Endodermal cell (in vitro differentiated cells): ENCODE results near the gene FOXR1. TPM values are rescaled to one million over a fixed set of nuclear protein-coding genes. Genes with fewer than 3 reads are reported as not detected.

Experiments used
- DNase-seq: peaks from one replicate; pipeline ENCODE4 v3.0.0-alpha.2; 2017
- H3K27ac ChIP-seq: 2 replicates; pipeline ENCODE4 v1.5.1; 2013; ENCODE audit warnings: mild to moderate bottlenecking, low read depth, low read length, moderate library complexity
- H3K27me3 ChIP-seq: 2 replicates; pipeline ENCODE4 v1.6.1; 2013; ENCODE audit warnings: mild to moderate bottlenecking, low read length, moderate library complexity; ENCODE audit not compliant: insufficient read depth, control insufficient read depth, poor library complexity, severe bottlenecking
- H3K36me3 ChIP-seq: 2 replicates; pipeline ENCODE4 v1.7.0; 2013; ENCODE audit warnings: mild to moderate bottlenecking, low read length, moderate library complexity; ENCODE audit not compliant: control insufficient read depth, insufficient read depth
- H3K4me1 ChIP-seq: one replicate; pipeline ENCODE4 v1.7.0; 2013; ENCODE audit warnings: low read length; ENCODE audit not compliant: control insufficient read depth, insufficient read depth
- H3K4me3 ChIP-seq: 2 replicates; pipeline ENCODE4 v1.5.1; 2013; ENCODE audit warnings: mild to moderate bottlenecking, low read length, moderate library complexity
- H3K9ac ChIP-seq: 2 replicates; pipeline ENCODE4 v1.6.1; 2013; ENCODE audit warnings: mild to moderate bottlenecking, low read length, moderate library complexity; ENCODE audit not compliant: poor library complexity, severe bottlenecking; ENCODE audit errors: extremely low read depth
- H3K9me3 ChIP-seq: 2 replicates; pipeline ENCODE4 v1.6.1; 2013; ENCODE audit warnings: mild to moderate bottlenecking, low read length, moderate library complexity; ENCODE audit not compliant: control insufficient read depth
- H3K27ac Mint-ChIP-seq: 2 replicates; pipeline ENCODE4 v1.8.0; 2020; ENCODE audit warnings: mixed read lengths
- H3K27me3 Mint-ChIP-seq: 2 replicates; pipeline ENCODE4 v1.8.0; 2021; ENCODE audit warnings: mild to moderate bottlenecking, mixed read lengths; ENCODE audit not compliant: insufficient read depth
- H3K36me3 Mint-ChIP-seq: 2 replicates; pipeline ENCODE4 v1.8.0; 2020; ENCODE audit warnings: low read depth, mixed read lengths
- H3K4me1 Mint-ChIP-seq: 2 replicates; pipeline ENCODE4 v1.8.0; 2020; ENCODE audit warnings: mixed read lengths
- H3K4me3 Mint-ChIP-seq: 2 replicates; pipeline ENCODE4 v1.8.0; 2020; ENCODE audit warnings: mild to moderate bottlenecking, moderate library complexity, mixed read lengths
- H3K9me3 Mint-ChIP-seq: 2 replicates; pipeline ENCODE4 v1.8.0; 2020; ENCODE audit warnings: mild to moderate bottlenecking, mixed read lengths
- CTCF ChIP-seq: fragments of 200-600 bp; sonication (generic); conservative IDR thresholded peaks from 2 replicates; pipeline ENCODE4 v1.5.0; 2021; ENCODE audit warnings: antibody characterized with exemption, mild to moderate bottlenecking
- WGBS, 2 experiments: methylation state at CpG; one replicate each; pipeline versions ENCODE4 v1.1.5 to v1.1.7; 2013; ENCODE audit warnings: missing lambda C conversion rate in 2 of 2, mixed read lengths in 1 of 2; ENCODE audit not compliant: insufficient coverage in 1 of 2, insufficient read length in 1 of 2; 5-methylcytosine and 5-hydroxymethylcytosine counted together
- total RNA-seq, 2 donors: library from RNA; stranded (reverse); fragmentation: NEBNext Ultra II Directional in 1 of 2; extraction: Animal tissue kit (Norgen Biotek cat#: 25700) in 1 of 2; gene quantifications; 2 replicates in 1 of 2; 3 replicates in 1 of 2; pipeline ENCODE4 v1.2.1, GENCODE V29; 2021

The FOXR1 gene
- total RNA-seq, 2 donors from 2014 or later, result not detected

DNA sequence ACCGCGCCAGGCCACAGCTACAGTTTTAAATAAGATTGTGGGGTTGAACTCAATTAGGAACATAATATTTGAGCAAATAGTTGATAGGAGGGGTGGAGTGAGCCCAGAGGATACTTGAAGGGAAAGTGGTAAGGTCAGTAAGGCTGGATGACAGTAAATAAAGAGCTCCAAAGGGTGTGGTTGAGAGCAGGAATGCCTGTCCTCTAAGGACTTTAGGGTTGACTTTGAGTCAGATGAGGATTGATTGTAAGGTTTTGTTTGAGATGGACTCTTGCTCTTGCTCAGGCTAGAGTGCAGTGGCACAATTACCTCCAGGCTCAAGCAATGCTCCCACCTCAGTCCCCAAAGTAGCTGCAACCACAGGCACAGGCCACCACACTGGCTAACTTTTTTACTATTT lies 2.4 kb downstream of the FOXR1 start:
- WGBS, 2 experiments, result 93 to 95% methylated on average over 2 of the region's 2 CpGs
- Histone ChIP-seq H3K4me1 (no peaks in the 10 kb centered on the region), H3K27me3 (no peaks in the 10 kb centered on the region), H3K36me3 (no peaks in the 10 kb centered on the region), H3K4me3 (no peak overlapping the region), H3K9me3 (no peaks in the 10 kb centered on the region), H3K27ac (no peak overlapping the region), H3K9ac (no peak overlapping the region)
- Mint-ChIP-seq H3K27ac (no peak overlapping the region), H3K4me3 (no peak overlapping the region), H3K36me3 (peaks cover 2% of the 10 kb centered on the region), H3K9me3 (no peaks in the 10 kb centered on the region), H3K27me3 (peaks cover 15% of the 10 kb centered on the region), H3K4me1 (peaks cover 3% of the 10 kb centered on the region)
- DNase-seq, result no peak
- no peak for TF ChIP-seq CTCF

GRCh38 chr11:118975771-118976709 lies 4.5 kb downstream of the FOXR1 start:
- Histone ChIP-seq H3K27me3 (no peaks in the 10 kb centered on the region), H3K9ac (no peak overlapping the region), H3K9me3 (no peaks in the 10 kb centered on the region), H3K27ac (no peak overlapping the region), H3K36me3 (no peaks in the 10 kb centered on the region), H3K4me3 (no peak overlapping the region), H3K4me1 (no peaks in the 10 kb centered on the region)
- Mint-ChIP-seq H3K9me3 (no peaks in the 10 kb centered on the region), H3K27ac (no peak overlapping the region), H3K4me3 (no peak overlapping the region), H3K4me1 (peaks cover 11% of the 10 kb centered on the region), H3K36me3 (peaks cover 2% of the 10 kb centered on the region), H3K27me3 (peaks cover 13% of the 10 kb centered on the region)
- WGBS, 2 experiments, result 91 to 96% methylated on average over 10 to 15 of the region's 15 CpGs
- TF ChIP-seq CTCF, result no peak
- no peak for DNase-seq

- no peak overlapping the region for H3K27ac Mint-ChIP-seq
- no peaks in the 10 kb centered on the region for H3K27me3 ChIP-seq
- H3K9ac ChIP-seq, result no peak overlapping the region
- DNase-seq, result peak; percentile 55
- WGBS, 2 experiments, result 55 to 72% methylated on average over 5 to 9 of the region's 9 CpGs
- H3K9me3 Mint-ChIP-seq, result no peaks in the 10 kb centered on the region
- peak; percentile 38 for TF ChIP-seq CTCF
- H3K27me3 Mint-ChIP-seq, result peaks cover 12% of the 10 kb centered on the region
- H3K27ac ChIP-seq, result no peak overlapping the region
- no peaks in the 10 kb centered on the region for H3K36me3 Mint-ChIP-seq
- no peak overlapping the region for H3K4me3 Mint-ChIP-seq
- peaks cover 11% of the 10 kb centered on the region for H3K4me1 Mint-ChIP-seq
- H3K9me3 ChIP-seq, result no peaks in the 10 kb centered on the region
- no peaks in the 10 kb centered on the region for H3K36me3 ChIP-seq
- H3K4me3 ChIP-seq, result no peak overlapping the region
- no peaks in the 10 kb centered on the region for H3K4me1 ChIP-seq
Observed at GRCh38 chr11:118979434-118979833, 7.9 kb downstream of the FOXR1 start.
